ENCODE measurements around the gene DNAH2. TPM values are rescaled to one million over a fixed set of nuclear protein-coding genes. Genes with fewer than 3 reads are reported as not detected.

DNAH2 gene
- total RNA-seq, 2 experiments from 2014 or later, result not detected

- ChIA-PET CTCF (interaction anchor here (0.7 to 2.1 kb wide), 6 partner anchors 12 to 107 kb away, joined by 3 to 10 read pairs (median 3); no protein-coding TSS in a partner anchor), POLR2A (interaction anchor here (0.9 to 2.1 kb wide), 3 partner anchors 9 to 26 kb away, joined by 4 to 12 read pairs (median 8); partner anchors contain the start of gene NAA38)
- Mint-ChIP-seq H3K4me1 (ENCODE audit: low read depth) (no peaks in the 10 kb centered on the region), H3K4me3 (no peak overlapping the region), H3K9me3 (no peaks in the 10 kb centered on the region), H3K36me3 (ENCODE audit: low read depth) (peaks cover 5% of the 10 kb centered on the region), H3K27ac (no peak overlapping the region), H3K27me3 (no peaks in the 10 kb centered on the region)
- no peak for ATAC-seq
- no peak for DNase-seq
- TF ChIP-seq CTCF (IDR thresholded peaks at IDR 0.05), result no peak
- intact Hi-C loops (cut with micrococcal nuclease), result no loop called here
Measured at GRCh38 chr17:7882629-7883028, 165.1 kb downstream of the DNAH2 start.

Other genes with a start within 250 kb of the DNAH2 start
- gene ZBTB4, start 238.1 kb upstream of the DNAH2 start, total RNA-seq, result 10 to 100 TPM; 24.3 to 24.6 TPM
- not detected for gene SLC35G6, start 236.3 kb upstream of the DNAH2 start, total RNA-seq
- 100 to 1,000 TPM; 219 to 223 TPM for gene POLR2A, start 233.4 kb upstream of the DNAH2 start, total RNA-seq
- 10 to 100 TPM; 11.8 to 13.8 TPM for gene TNFSF12, start 168.7 kb upstream of the DNAH2 start, total RNA-seq
- gene TNFSF13, start 159.0 kb upstream of the DNAH2 start, total RNA-seq, result 1 to 10 TPM; 4.0 to 6.9 TPM
- gene SENP3, start 155.8 kb upstream of the DNAH2 start, total RNA-seq, result 10 to 100 TPM; 60.2 to 63.2 TPM
- 10 to 100 TPM; 11.4 to 12.9 TPM for gene CD68, start 138.1 kb upstream of the DNAH2 start, total RNA-seq
- 10 to 100 TPM; 50.9 to 51.4 TPM for gene MPDU1, start 133.9 kb upstream of the DNAH2 start, total RNA-seq
- gene SOX15, start 127.7 kb upstream of the DNAH2 start, total RNA-seq, result under 1 TPM in 1 of 2 experiments, not detected in 1; 0.25 TPM
- gene FXR2, start 102.8 kb upstream of the DNAH2 start, total RNA-seq, result 10 to 100 TPM; 28.6 to 33.1 TPM
- gene SAT2, start 89.9 kb upstream of the DNAH2 start, total RNA-seq, result 10 to 100 TPM; 15.6 to 22.2 TPM
- gene SHBG, start 87.6 kb upstream of the DNAH2 start, total RNA-seq, result not detected
- under 1 TPM in 1 of 2 experiments, not detected in 1; 0.38 TPM for gene ATP1B2, start 66.8 kb upstream of the DNAH2 start, total RNA-seq
- 100 to 1,000 TPM; 129 to 138 TPM for gene TP53, start 30.3 kb upstream of the DNAH2 start, total RNA-seq
- 10 to 100 TPM; 27.5 to 28.6 TPM for gene WRAP53, start 29.3 kb upstream of the DNAH2 start, total RNA-seq
- gene EFNB3, start 12.5 kb upstream of the DNAH2 start, total RNA-seq, result not detected
- gene KDM6B, start 116.5 kb downstream of the DNAH2 start, total RNA-seq, result 10 to 100 TPM; 49.2 to 53.8 TPM
- gene TMEM88, start 137.3 kb downstream of the DNAH2 start, total RNA-seq, result 1 to 10 TPM; 2.4 to 2.9 TPM
- gene NAA38, start 139.8 kb downstream of the DNAH2 start, total RNA-seq, result 10 to 100 TPM; 72.8 to 77.2 TPM
- 10 to 100 TPM; 13.5 to 16.2 TPM for gene CYB5D1, start 140.3 kb downstream of the DNAH2 start, total RNA-seq
- gene CHD3, start 171.0 kb downstream of the DNAH2 start, total RNA-seq, result 100 to 1,000 TPM; 130 to 139 TPM
- 1 to 10 TPM; 5.1 to 5.2 TPM for gene RNF227, start 198.5 kb downstream of the DNAH2 start, total RNA-seq
- gene KCNAB3, start 212.1 kb downstream of the DNAH2 start, total RNA-seq, result 1 to 10 TPM; 7.2 to 7.6 TPM
- gene TRAPPC1, start 214.2 kb downstream of the DNAH2 start, total RNA-seq, result 100 to 1,000 TPM; 140 to 143 TPM
- 10 to 100 TPM; 48.4 to 54.1 TPM for gene CNTROB, start 214.5 kb downstream of the DNAH2 start, total RNA-seq